Measurements from ENCODE around the gene EMP2.

EMP2 gene

GRCh38 chr16:10558305-10558704 is 22.1 kb downstream of the EMP2 start:
- no peaks in the 10 kb centered on the region for H3K36me3 ChIP-seq (ENCODE audit: insufficient read depth, low read length)
- no peaks in the 10 kb centered on the region for H3K9me3 ChIP-seq (ENCODE audit: low read length)
- H3K4me1 ChIP-seq (ENCODE audit: insufficient read depth, low read length, severe bottlenecking), result peaks cover 2% of the 10 kb centered on the region
- no peaks in the 10 kb centered on the region for H3K79me2 ChIP-seq (ENCODE audit: insufficient read depth, low read length)
- H3K27ac ChIP-seq (ENCODE audit: low read depth, low read length, poor library complexity, severe bottlenecking), result no peak overlapping the region
- no peaks in the 10 kb centered on the region for H3F3A ChIP-seq (ENCODE audit: insufficient read depth, low read length)
- H3K4me2 ChIP-seq (ENCODE audit: low read length), result no peak overlapping the region
- no peaks in the 10 kb centered on the region for H3K9me2 ChIP-seq (ENCODE audit: low read depth, low read length)
- TF ChIP-seq, protein P1, sequence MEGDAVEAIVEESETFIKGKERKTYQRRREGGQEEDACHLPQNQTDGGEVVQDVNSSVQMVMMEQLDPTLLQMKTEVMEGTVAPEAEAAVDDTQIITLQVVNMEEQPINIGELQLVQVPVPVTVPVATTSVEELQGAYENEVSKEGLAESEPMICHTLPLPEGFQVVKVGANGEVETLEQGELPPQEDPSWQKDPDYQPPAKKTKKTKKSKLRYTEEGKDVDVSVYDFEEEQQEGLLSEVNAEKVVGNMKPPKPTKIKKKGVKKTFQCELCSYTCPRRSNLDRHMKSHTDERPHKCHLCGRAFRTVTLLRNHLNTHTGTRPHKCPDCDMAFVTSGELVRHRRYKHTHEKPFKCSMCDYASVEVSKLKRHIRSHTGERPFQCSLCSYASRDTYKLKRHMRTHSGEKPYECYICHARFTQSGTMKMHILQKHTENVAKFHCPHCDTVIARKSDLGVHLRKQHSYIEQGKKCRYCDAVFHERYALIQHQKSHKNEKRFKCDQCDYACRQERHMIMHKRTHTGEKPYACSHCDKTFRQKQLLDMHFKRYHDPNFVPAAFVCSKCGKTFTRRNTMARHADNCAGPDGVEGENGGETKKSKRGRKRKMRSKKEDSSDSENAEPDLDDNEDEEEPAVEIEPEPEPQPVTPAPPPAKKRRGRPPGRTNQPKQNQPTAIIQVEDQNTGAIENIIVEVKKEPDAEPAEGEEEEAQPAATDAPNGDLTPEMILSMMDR (IDR thresholded peaks at IDR 0.05; ENCODE audit: low read length), result no peak
- TF ChIP-seq EZH2 (IDR thresholded peaks at IDR 0.05; ENCODE audit: borderline replicate concordance, low read length), result no peak
- H3K9ac ChIP-seq (ENCODE audit: low read length), result no peak overlapping the region
- no peaks in the 10 kb centered on the region for H4K20me1 ChIP-seq (ENCODE audit: insufficient read depth, low read length)
- H3K4me3 ChIP-seq (ENCODE audit: low read depth, low read length, poor library complexity, severe bottlenecking), result no peak overlapping the region
- H3K27me3 ChIP-seq (ENCODE audit: insufficient read depth, low read length), result no peaks in the 10 kb centered on the region
- no peak overlapping the region for H2AFZ ChIP-seq (ENCODE audit: low read length)

DNA sequence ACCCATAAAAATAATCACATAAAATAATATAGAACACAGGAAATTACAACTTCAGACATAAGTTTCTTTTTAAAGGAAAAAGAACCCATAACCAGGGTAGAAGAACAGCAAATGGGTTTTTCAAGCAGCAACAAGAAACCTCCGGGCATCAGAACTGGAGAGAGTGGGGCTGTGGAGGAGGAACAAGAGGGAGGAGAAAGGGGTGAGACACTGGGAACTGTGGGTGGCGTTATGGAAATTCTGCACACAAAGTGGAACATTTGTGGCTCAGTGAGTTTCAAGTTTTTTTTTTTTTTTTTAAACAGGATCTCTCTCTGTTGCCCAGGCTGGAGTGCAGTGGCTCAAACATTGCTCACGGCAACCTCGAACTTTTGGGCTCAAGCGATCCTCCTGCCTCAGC is 22.6 kb downstream of the EMP2 start:
- no peaks in the 10 kb centered on the region for H3K9me3 ChIP-seq (ENCODE audit: low read length)
- H3K9me2 ChIP-seq (ENCODE audit: low read depth, low read length), result no peaks in the 10 kb centered on the region
- no peak overlapping the region for H3K4me3 ChIP-seq (ENCODE audit: low read depth, low read length, poor library complexity, severe bottlenecking)
- H3F3A ChIP-seq (ENCODE audit: insufficient read depth, low read length), result no peaks in the 10 kb centered on the region
- H3K9ac ChIP-seq (ENCODE audit: low read length), result no peak overlapping the region
- no peak overlapping the region for H3K27ac ChIP-seq (ENCODE audit: low read depth, low read length, poor library complexity, severe bottlenecking)
- H2AFZ ChIP-seq (ENCODE audit: low read length), result no peak overlapping the region
- H3K79me2 ChIP-seq (ENCODE audit: insufficient read depth, low read length), result no peaks in the 10 kb centered on the region
- H3K36me3 ChIP-seq (ENCODE audit: insufficient read depth, low read length), result no peaks in the 10 kb centered on the region
- no peak overlapping the region for H3K4me2 ChIP-seq (ENCODE audit: low read length)
- H4K20me1 ChIP-seq (ENCODE audit: insufficient read depth, low read length), result no peaks in the 10 kb centered on the region
- TF ChIP-seq EZH2 (IDR thresholded peaks at IDR 0.05; ENCODE audit: borderline replicate concordance, low read length), result no peak
- TF ChIP-seq, protein P1 (IDR thresholded peaks at IDR 0.05; ENCODE audit: low read length), result no peak
- peaks cover 7% of the 10 kb centered on the region for H3K4me1 ChIP-seq (ENCODE audit: insufficient read depth, low read length, severe bottlenecking)
- H3K27me3 ChIP-seq (ENCODE audit: insufficient read depth, low read length), result no peaks in the 10 kb centered on the region

DNA sequence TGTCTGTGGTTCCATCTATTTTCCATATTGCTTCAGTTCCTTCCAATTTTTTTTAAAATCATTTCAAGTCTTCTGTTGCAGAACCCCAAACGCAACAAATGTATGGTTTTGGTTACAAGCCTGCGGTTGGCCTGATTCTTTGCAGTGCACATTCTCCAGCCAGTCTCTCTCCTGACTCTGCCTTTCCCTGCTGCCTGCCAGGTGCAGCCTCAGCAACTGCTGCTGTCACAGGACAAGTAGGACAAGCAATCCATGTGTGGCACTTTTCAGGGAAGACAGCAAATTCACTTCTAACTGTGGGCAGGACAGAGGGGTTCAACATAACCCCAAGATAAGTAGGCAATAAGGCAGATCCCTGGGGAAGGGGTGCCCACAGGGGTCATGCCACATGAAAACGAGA is 24.2 kb downstream of the EMP2 start:
- Histone ChIP-seq H3K4me2 (ENCODE audit: low read length) (no peak overlapping the region), H3F3A (ENCODE audit: insufficient read depth, low read length) (no peaks in the 10 kb centered on the region), H3K4me1 (ENCODE audit: insufficient read depth, low read length, severe bottlenecking) (peaks cover 9% of the 10 kb centered on the region), H4K20me1 (ENCODE audit: insufficient read depth, low read length) (no peaks in the 10 kb centered on the region), H3K27me3 (ENCODE audit: insufficient read depth, low read length) (no peaks in the 10 kb centered on the region), H3K79me2 (ENCODE audit: insufficient read depth, low read length) (no peaks in the 10 kb centered on the region), H3K9me2 (ENCODE audit: low read depth, low read length) (no peaks in the 10 kb centered on the region), H3K27ac (ENCODE audit: low read depth, low read length, poor library complexity, severe bottlenecking) (no peak overlapping the region), H3K9me3 (ENCODE audit: low read length) (no peaks in the 10 kb centered on the region), H3K4me3 (ENCODE audit: low read depth, low read length, poor library complexity, severe bottlenecking) (no peak overlapping the region), H2AFZ (ENCODE audit: low read length) (no peak overlapping the region), H3K36me3 (ENCODE audit: insufficient read depth, low read length) (no peaks in the 10 kb centered on the region), H3K9ac (ENCODE audit: low read length) (no peak overlapping the region)
- TF ChIP-seq EZH2 (IDR thresholded peaks at IDR 0.05; ENCODE audit: borderline replicate concordance, low read length), result no peak
- TF ChIP-seq, protein P1 (IDR thresholded peaks at IDR 0.05; ENCODE audit: low read length), result no peak

All from OCI-LY1 (cell line).